GM12891 (cell line): ENCODE data around the gene RNF11.

Source experiments
- PAX5 ChIP-seq: IDR thresholded peaks from 2 replicates; pipeline ENCODE4 v1.6.1; 2011; ENCODE audit warnings: low read length, moderate library complexity, mild to moderate bottlenecking; ENCODE audit not compliant: insufficient read depth, severe bottlenecking
- POLR2A ChIP-seq: IDR thresholded peaks from 2 replicates; pipeline ENCODE4 v1.6.1; 2011; ENCODE audit warnings: low read depth, low read length, control low read depth
- POLR2AphosphoS5 ChIP-seq: IDR thresholded peaks from 2 replicates; pipeline ENCODE4 v1.6.1; 2011; ENCODE audit warnings: low read depth, low read length, control low read depth
- POU2F2 ChIP-seq: IDR thresholded peaks from 2 replicates; pipeline ENCODE4 v1.6.1; 2011; ENCODE audit warnings: low read depth, mild to moderate bottlenecking, control low read depth, low read length, moderate library complexity
- TAF1 ChIP-seq: IDR thresholded peaks from 2 replicates; pipeline ENCODE4 v1.6.1; 2011; ENCODE audit warnings: low read depth, low read length, control low read depth

- no peak for TF ChIP-seq POLR2A
- TF ChIP-seq POLR2AphosphoS5: no peak
- no peak for TF ChIP-seq TAF1
- TF ChIP-seq POU2F2: no peak
- no peak for TF ChIP-seq PAX5
Measured at GRCh38 chr1:51274676-51275075, 38.6 kb downstream of the RNF11 start.
